SK-N-MC (cell line): ENCODE results near the gene GALNT9.

ENCODE experiments used
- DNase-seq: peaks from one replicate; pipeline ENCODE4 v3.0.0-alpha.2; 2011; ENCODE audit warnings: low read depth, low spot score
- H3K27ac ChIP-seq: fragments of 200-600 bp; sonication (generic); 2 replicates; pipeline ENCODE4 v1.5.1; 2016; ENCODE audit warnings: mixed run types
- H3K36me3 ChIP-seq: fragments of 200-600 bp; sonication (generic); 2 replicates; pipeline ENCODE4 v1.6.1; 2017; ENCODE audit warnings: antibody characterized with exemption, low read length, mixed read lengths; ENCODE audit not compliant: insufficient read depth
- H3K4me3 ChIP-seq: fragments of 200-600 bp; sonication (generic); 2 replicates; pipeline ENCODE4 v1.5.1; 2016
- H3K9ac ChIP-seq: fragments of 200-600 bp; sonication (generic); 2 replicates; pipeline ENCODE4 v1.8.0; 2017; ENCODE audit warnings: mixed run types, mixed read lengths; ENCODE audit not compliant: insufficient read length
- H3K9me3 ChIP-seq: fragments of 200-600 bp; sonication (generic); 2 replicates; pipeline ENCODE4 v1.6.1; 2017; ENCODE audit warnings: low read depth, mild to moderate bottlenecking, antibody characterized with exemption, low read length, moderate library complexity, mixed read lengths
- EZH2 ChIP-seq: fragments of 200-600 bp; sonication (generic); IDR thresholded peaks from one replicate; pipeline ENCODE4 v1.6.1; 2017; ENCODE audit warnings: antibody characterized with exemption
- FOXP2 ChIP-seq: optimal IDR thresholded peaks from 2 replicates; pipeline ENCODE3; 2011; ENCODE audit warnings: mild to moderate bottlenecking, moderate library complexity; ENCODE audit not compliant: insufficient read depth; ENCODE audit errors: extremely low read length, control extremely low read depth
- POLR2AphosphoS5 ChIP-seq: IDR thresholded peaks from 2 replicates; pipeline ENCODE4 v1.6.1; 2012; ENCODE audit warnings: mild to moderate bottlenecking, low read depth, low read length, borderline replicate concordance

Gene GALNT9

GRCh38 chr12:132272711-132273110, 56.7 kb downstream of the GALNT9 start:
- TF ChIP-seq POLR2AphosphoS5 (no peak), FOXP2 (no peak), EZH2 (no peak)
- DNase-seq: no peak
- no peak overlapping the region for H3K4me3 ChIP-seq
- no peaks in the 10 kb centered on the region for H3K36me3 ChIP-seq
- H3K9me3 ChIP-seq: no peaks in the 10 kb centered on the region
- no peak overlapping the region for H3K27ac ChIP-seq
- no peak overlapping the region for H3K9ac ChIP-seq

GRCh38 chr12:132271755-132272092, 57.7 kb downstream of the GALNT9 start:
- Histone ChIP-seq H3K9ac (no peak overlapping the region), H3K36me3 (no peaks in the 10 kb centered on the region), H3K9me3 (no peaks in the 10 kb centered on the region), H3K27ac (no peak overlapping the region), H3K4me3 (no peak overlapping the region)
- DNase-seq: no peak
- no peak for TF ChIP-seq EZH2
- no peak for TF ChIP-seq POLR2AphosphoS5
- TF ChIP-seq FOXP2: no peak

GRCh38 chr12:132270969-132271754, 58.2 kb downstream of the GALNT9 start:
- Histone ChIP-seq H3K27ac (no peak overlapping the region), H3K9me3 (no peaks in the 10 kb centered on the region), H3K36me3 (no peaks in the 10 kb centered on the region), H3K4me3 (no peak overlapping the region), H3K9ac (no peak overlapping the region)
- DNase-seq: no peak
- no peak for TF ChIP-seq FOXP2
- no peak for TF ChIP-seq EZH2
- TF ChIP-seq POLR2AphosphoS5: no peak

GRCh38 chr12:132270516-132270915, 58.9 kb downstream of the GALNT9 start:
- DNase-seq: no peak
- Histone ChIP-seq H3K9me3 (no peaks in the 10 kb centered on the region), H3K4me3 (no peak overlapping the region), H3K36me3 (no peaks in the 10 kb centered on the region), H3K27ac (no peak overlapping the region), H3K9ac (no peak overlapping the region)
- TF ChIP-seq EZH2: no peak
- no peak for TF ChIP-seq FOXP2
- no peak for TF ChIP-seq POLR2AphosphoS5

GRCh38 chr12:132269271-132269968, 60.0 kb downstream of the GALNT9 start:
- no peak overlapping the region for H3K27ac ChIP-seq
- no peaks in the 10 kb centered on the region for H3K36me3 ChIP-seq
- H3K9me3 ChIP-seq: no peaks in the 10 kb centered on the region
- H3K4me3 ChIP-seq: no peak overlapping the region
- H3K9ac ChIP-seq: no peak overlapping the region
- TF ChIP-seq FOXP2: no peak
- no peak for TF ChIP-seq POLR2AphosphoS5
- TF ChIP-seq EZH2: no peak
- DNase-seq: no peak

- no peak for TF ChIP-seq EZH2
- TF ChIP-seq POLR2AphosphoS5: no peak
- no peak for TF ChIP-seq FOXP2
- Histone ChIP-seq H3K36me3 (no peaks in the 10 kb centered on the region), H3K27ac (no peak overlapping the region), H3K4me3 (no peak overlapping the region), H3K9ac (no peak overlapping the region), H3K9me3 (no peaks in the 10 kb centered on the region)
- DNase-seq: no peak
These were observed 60.7 kb downstream of the GALNT9 start for GRCh38 chr12:132268674-132269073.

GRCh38 chr12:132267873-132268272, 61.5 kb downstream of the GALNT9 start:
- no peak for DNase-seq
- Histone ChIP-seq H3K36me3 (no peaks in the 10 kb centered on the region), H3K27ac (no peak overlapping the region), H3K9ac (no peak overlapping the region), H3K9me3 (no peaks in the 10 kb centered on the region), H3K4me3 (no peak overlapping the region)
- TF ChIP-seq POLR2AphosphoS5 (no peak), EZH2 (no peak), FOXP2 (no peak)

GRCh38 chr12:132266802-132267201, 62.6 kb downstream of the GALNT9 start:
- TF ChIP-seq POLR2AphosphoS5: no peak
- TF ChIP-seq EZH2: no peak
- no peak for TF ChIP-seq FOXP2

More at GRCh38 chr12:132266802-132267201, 62.6 kb downstream of the GALNT9 start:
- Histone ChIP-seq H3K4me3 (no peak overlapping the region), H3K27ac (no peak overlapping the region), H3K9me3 (no peaks in the 10 kb centered on the region), H3K9ac (no peak overlapping the region), H3K36me3 (no peaks in the 10 kb centered on the region)
- no peak for DNase-seq
